GM12873 (cell line): ENCODE data around the gene MAOB.

Experiments
- CTCF ChIP-seq: IDR thresholded peaks from 2 replicates; pipeline ENCODE4 v1.5.1; 2012; ENCODE audit warnings: low read depth, mild to moderate bottlenecking, moderate library complexity, low read length, control low read depth; ENCODE audit not compliant: insufficient read depth; ENCODE audit errors: missing control alignments

The MAOB gene

GRCh38 chrX:43835559-43835958, 46.7 kb downstream of the MAOB start:
- no peak for TF ChIP-seq CTCF

GRCh38 chrX:43827791-43828190, 54.5 kb downstream of the MAOB start:
- no peak for TF ChIP-seq CTCF

- TF ChIP-seq CTCF = no peak
These were observed 60.2 kb downstream of the MAOB start for GRCh38 chrX:43822014-43822413.

GRCh38 chrX:43817444-43817843, 64.8 kb downstream of the MAOB start:
- no peak for TF ChIP-seq CTCF

GRCh38 chrX:43815209-43815608, 67.0 kb downstream of the MAOB start:
- TF ChIP-seq CTCF = no peak

- TF ChIP-seq CTCF = peak; percentile 31
These were observed 68.4 kb downstream of the MAOB start for GRCh38 chrX:43813898-43814297.

- no peak for TF ChIP-seq CTCF
These were observed 68.9 kb downstream of the MAOB start for GRCh38 chrX:43813319-43813718.
